AG08395 (cell line): Measurements from ENCODE around the gene MALT1.
"Not testable (repeated sequence)": the region's sequence is repeated elsewhere in the genome, so short reads cannot be mapped to it uniquely, and the experiment has no call there.

Experiments used
- DNase-seq: peaks from one replicate; pipeline ENCODE4 v3.0.0; 2012; ENCODE audit warnings: mixed read lengths, low spot score

The MALT1 gene

DNA sequence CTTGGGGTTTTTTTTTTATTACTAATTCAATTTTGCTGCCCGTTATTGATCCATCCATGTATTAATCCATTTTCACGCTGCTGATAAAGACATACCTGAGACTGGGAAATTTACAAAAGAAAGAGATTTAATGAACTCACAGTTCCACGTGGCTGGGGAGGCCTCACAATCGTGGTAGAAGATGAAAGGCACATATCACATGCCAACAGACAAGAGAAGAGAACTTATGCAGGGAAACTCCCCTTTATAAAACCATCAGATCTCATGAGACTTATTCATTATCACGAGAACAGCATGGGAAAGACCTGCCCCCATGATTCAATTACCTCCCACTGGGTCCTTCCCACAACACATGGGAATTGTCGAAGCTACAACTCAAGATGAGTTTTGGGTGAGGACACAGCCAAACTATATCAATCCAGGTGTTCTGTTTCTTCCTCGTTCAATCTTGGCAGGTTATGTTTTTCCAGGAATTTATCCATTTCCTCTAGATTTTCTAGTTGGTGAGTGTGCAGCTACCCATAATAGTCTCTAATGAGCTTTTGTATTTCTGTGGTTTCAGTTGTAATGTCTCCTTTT, 18.0 kb upstream of the MALT1 start:
- DNase-seq: not testable (repeated sequence)

DNA sequence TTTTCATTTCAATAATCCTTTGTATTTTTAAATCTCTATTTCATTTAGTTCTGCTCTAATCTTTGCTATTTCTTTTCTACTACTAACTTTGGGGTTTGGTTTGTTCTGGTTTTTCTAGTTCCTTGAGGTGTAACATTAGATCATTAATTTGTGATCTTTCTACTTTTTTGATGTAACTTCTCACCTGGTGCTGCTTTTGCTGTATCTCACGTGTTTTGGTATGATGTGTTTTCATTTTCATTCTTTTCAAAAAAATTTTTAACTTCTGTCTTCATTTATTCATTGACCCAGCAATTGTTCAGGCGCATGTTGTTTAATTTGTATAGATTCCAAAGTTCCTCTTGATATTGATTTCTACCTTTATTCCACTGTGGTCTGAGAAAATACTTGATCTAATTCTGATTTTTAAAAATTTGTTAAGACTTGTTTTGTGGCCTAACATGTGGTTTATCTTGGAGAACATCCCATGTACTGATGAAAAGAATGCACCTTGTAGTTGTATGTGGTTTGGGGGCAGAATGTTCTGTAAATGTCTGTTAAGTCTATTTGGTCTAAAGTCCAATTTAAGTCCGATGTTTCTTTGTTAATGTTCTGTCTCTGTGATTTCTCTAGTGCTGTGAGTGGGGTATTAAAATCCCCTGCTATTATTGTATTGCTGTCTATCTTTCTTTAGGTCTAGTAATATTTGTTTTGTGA, 17.3 kb upstream of the MALT1 start:
- DNase-seq: no peak

DNA sequence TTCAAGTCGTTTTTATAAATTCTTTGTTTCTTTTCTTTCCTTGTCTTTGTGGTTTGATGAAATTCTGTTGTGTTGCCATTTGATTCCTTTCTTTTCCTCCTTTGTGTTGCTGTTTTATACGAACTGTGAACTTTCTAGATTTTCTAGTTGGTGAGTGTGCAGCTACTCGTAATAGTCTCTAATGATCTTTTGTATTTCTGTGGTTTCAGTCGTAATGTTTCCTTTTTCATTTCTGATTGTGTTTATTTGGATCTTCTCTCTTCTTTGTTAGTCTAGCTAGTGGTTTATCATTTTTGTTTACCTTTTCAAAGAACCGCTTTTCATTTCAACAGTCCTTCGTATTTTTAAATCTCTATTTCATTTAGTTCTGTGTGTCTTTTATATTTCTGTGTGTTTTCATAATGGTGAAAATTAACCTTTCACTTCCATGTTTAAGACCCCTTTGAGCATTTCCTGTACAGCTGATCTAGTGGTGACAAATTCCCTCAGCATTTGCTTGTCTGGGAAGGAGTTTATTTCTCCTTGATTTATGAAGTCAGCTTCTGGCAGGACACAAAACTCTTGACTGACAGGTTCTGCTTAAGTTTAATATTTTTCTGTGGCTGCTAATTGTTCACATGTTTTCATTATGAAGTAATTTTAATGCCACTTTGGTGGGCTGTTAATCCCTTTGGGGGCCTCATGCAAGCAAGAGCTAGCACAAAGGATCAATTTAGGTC, 16.2 kb upstream of the MALT1 start:
- DNase-seq: no peak

DNA sequence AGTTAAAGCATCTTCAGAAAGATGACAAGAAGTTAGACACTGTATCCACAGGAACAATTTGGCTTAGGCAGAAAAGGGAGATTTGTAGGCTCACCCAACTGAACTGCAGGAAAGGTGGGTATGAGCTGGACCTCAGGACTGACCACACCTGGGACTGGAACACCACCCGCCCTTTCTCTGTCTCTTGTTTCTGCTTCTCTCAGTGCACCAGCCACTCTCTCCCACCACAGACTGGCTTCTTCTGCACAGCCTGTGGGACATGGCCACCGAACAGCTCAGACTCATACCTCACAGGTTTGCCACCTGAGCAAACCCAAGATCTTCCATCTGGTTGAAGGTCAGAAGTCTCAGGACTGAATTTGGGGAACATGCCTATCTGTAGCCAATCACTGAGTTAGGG, 14.2 kb upstream of the MALT1 start:
- DNase-seq: no peak

DNA sequence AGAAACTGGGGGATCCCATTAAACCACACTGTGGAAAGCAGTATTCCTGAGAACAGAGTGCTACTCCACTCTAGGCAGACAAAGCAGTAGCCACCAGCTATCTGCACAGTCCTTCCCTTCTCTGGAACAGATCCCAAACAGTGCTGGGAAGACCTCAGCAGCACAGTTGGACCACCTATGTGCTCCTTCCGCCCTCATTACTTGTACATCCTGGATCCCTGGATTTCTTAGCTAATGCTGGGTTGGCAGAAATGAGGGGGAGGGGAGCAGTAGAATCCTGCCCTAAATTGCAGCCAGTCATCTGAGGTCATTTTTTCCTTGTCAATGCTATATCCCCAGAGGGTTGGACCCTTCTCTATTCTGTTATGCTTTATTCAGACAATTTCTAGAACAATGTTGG, 13.8 kb upstream of the MALT1 start:
- DNase-seq: no peak

DNA sequence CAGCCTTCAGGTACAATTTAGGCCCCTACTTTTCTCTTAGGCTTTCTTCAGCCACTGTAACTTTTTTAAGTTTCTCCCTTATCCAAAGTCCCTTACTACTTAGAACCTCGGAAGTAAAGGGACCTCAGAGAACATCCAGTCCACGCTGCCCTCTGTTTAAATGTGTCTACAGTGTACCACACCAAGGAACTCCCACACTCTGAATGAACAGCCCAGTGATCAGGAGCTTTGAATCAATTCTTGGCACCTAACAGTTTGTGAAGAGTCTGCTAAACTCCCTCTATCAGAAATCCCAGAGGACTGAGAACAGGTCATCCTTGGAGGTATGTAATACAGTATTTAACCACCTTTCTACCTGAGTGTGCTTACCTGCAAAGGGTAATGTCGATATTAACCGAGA, 11.6 kb upstream of the MALT1 start:
- DNase-seq: no peak

DNA sequence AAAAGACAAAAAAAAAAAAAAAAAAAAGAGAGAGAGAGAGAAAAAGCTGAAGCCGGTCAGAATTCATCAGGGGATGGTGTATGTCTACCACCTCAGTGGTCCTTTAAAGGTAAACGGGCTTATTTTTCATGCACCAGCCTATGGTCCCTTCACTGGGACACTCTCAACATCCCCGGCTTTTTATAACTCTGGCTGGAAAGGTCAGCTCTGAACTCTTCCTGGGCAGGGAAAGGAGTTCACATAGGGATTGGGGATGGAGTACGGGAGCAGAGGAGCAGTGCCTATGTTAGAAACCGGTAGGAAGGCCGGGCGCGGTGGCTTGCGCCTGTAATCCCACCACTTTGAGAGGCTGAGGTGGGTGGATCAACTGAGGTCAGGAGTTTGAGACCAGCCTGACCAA, 10.3 kb upstream of the MALT1 start:
- no peak for DNase-seq

DNA sequence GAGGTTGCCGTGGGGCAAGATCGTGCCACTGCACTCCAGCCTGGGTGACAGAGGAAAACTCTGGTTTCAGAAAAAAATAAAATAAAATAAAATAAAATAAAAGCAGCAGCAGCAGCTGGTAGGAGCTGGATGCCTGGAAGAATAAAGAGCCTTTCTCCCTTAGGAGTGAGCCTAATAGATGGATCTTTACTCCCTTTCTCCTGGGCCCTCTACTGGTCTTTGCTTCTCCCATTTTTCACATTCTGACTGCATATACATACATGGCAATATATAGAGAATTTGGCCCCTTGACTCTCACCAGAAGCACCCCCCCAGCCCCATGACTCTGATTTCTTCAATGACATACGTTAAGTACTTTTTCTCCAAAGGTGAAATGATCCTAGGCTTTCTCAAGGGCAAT, 9.8 kb upstream of the MALT1 start:
- DNase-seq: peak; percentile 41

DNA sequence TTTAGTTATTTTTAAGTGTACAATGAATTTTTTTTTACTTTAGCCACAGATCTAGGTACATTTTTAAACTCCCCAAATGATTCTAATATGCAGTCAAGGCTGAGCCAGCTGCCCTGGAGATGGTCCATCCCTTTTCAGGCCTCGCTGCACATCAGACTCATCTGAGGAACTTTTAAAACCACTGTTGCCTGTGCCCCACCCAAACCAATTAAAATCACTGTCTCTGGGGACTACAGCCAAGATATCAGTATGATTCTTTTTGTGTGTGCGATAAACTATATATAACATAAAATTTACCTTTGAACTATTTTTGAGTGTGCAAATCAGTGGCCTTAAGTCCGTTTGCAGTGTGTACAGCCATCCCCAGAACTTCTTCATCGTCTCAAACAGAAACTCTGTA, 9.1 kb upstream of the MALT1 start:
- no peak for DNase-seq

DNA sequence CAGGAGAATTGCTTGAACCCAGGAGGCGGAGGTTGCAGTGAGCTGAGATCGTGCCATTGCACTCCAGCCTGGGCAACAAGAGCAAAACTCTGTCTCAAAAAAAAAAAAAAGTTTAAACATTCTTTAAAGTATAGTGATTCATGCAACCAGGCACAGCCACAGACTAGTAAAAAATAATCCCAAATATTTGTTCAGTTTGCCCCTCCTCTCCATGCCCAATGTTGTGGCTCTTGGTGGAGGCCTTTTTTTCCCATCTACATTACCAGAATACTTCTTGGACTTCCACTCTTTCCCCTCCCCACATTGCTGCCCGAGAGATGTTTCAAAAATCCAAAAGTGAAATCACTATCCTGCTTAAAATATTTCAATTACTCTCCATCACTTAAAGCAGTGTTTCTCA, 5.1 kb upstream of the MALT1 start:
- peak; percentile 28 for DNase-seq

DNA sequence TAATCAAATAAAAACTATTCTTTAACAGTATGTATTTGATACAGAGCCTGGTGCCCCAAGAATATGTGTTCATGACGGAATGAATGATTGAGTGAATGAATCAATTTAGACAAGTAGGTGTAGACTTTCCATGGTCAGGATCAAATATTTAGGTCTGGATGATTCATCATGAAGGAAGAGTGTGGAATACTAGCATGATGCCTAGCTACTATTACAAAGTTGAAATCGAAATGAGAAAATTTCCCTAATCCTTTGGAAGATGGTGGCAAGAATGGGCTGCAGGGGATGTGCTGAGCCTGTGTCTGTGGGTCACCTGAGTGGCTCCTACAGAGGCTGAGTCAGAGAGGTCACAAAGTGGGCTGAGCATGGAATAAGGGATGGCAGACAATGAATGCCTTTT, 3.1 kb upstream of the MALT1 start:
- DNase-seq: no peak

DNA sequence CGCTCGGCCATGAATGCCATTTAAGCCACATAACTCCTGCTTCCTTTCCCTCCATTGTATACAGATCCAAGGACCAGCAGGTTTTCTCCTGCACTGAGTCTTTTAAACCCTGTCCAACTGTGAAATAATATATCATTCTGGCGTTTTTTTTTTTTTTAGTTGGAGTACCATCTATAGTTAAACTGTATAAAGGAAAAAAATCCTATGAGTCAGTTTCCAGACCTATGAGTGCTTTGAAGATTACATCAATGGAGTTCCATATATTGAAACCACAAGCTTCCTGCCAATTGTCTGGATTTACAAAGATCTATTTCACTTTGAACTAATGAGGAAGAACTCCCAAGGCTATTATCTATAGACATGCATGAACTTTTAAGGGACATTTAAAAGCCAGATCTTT, 2.4 kb upstream of the MALT1 start:
- DNase-seq: no peak

DNA sequence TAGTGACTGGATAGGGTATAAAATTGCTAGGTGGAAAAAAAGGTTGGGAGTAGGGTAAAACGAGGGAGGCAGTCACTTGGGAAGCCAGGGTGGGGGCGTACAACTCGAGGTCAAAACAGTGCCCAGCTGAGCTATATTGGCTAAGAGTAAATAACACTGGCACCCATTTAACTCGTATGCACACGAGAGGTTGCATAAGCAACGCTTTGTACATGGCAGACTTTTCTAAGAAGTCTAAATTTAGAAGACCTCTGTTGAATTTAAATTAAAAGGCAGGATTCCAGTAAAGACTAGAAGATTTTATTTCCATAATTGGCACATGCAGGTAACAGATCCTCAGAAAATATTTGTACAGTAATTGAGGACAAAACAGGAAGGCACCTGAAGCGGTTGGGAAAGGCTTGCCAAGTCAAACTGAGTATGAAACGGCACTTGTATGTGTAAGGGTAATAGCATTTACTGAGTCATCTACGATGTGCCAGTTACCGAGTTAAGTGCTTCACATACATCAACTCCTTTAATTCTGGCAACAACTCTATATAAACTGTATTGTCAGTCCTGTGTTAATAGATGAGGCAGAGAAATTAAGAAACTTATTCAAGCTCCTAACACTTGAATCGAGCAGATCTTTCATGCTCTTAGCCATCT, 1.4 kb upstream of the MALT1 start:
- no peak for DNase-seq

DNA sequence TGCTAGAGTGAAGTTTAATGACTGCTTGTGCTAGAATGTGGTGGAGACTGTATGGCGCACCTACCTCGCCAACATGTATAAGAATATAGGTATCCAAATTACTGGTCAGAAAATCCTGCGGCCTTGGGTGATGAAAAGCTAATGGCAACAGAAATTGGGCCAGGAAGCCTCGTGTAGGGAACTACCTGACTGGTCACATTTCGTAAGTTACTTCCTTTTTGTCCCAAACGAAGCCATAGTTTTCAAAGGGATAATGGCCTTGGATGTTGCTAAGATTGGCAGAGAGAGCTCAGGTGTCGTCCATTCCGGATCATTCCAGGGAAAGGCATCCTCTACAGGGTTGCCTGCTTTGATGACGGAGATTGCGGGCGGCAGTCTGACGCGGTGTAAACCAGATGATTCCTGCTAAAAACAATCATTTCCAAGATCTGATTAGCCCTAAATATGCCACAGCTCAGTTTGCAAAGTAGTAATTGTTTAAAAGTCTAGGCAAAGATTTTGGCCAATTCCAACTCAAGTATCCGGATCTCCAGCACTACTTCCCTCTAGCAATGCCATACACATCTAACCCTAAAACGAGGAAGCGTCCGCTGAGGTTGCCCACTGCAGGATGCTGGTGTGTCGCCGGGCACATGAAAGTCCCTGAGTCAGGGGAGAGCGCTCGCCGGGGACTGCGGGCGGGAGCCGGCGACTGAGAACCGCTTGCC, 708 bp upstream of the MALT1 start:
- DNase-seq: no peak

DNA sequence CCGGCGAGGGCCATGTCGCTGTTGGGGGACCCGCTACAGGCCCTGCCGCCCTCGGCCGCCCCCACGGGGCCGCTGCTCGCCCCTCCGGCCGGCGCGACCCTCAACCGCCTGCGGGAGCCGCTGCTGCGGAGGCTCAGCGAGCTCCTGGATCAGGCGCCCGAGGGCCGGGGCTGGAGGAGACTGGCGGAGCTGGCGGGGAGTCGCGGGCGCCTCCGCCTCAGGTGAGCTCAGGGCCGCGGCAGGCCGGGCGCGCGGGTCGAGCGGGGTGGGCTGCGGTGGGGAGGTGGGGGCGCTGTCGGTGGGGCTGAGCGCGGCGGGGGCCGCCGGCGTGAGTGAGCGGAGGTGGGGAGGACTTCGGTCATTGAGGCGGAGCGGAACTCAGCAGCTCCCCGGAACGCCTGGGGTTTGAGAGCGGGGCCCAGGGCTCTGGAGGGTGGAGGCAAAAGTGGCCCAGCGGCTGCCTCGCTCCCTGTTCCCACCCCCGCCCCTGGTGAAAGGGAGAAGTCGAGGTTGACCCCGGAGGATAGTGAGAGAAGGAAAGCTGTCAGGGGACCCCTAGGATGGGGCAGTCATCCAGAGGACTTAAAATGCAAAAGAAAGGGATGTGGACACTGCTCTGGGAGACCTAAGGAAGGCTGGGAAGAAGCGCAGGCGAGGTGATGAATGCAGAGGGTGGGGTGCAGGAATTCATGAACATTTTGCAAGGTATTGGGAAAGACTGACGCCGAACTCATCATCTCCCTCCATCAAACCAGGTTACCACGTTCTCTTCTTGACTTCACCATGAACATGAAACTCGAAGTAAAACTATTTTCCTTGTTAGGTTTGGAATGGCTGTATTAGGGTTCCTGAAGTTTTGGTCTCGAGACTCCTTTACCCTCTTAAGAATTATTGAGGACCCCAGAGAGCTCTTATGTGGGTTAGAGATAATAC, 633 bp downstream of the MALT1 start:
- DNase-seq: peak; percentile 34

DNA sequence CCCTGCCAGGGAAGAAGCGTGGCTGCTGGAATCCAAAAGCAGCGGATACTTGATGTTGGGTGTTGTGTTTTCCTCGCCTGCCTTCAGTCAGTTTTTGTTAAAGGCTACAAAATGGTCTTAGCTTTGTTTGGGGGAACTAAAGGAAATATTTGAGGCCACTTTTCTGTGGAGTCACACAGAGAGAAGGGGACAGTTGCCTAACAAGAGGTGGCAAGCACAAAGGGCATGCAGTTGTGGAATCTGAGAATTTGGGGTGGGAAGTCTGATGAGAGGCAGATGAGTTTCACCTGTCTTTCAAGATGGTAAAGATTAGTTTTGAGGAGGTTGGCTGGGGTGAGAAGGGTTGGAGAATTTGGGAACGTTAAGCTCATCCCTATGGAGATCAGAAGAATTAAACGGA, 2.9 kb downstream of the MALT1 start:
- DNase-seq: no peak

DNA sequence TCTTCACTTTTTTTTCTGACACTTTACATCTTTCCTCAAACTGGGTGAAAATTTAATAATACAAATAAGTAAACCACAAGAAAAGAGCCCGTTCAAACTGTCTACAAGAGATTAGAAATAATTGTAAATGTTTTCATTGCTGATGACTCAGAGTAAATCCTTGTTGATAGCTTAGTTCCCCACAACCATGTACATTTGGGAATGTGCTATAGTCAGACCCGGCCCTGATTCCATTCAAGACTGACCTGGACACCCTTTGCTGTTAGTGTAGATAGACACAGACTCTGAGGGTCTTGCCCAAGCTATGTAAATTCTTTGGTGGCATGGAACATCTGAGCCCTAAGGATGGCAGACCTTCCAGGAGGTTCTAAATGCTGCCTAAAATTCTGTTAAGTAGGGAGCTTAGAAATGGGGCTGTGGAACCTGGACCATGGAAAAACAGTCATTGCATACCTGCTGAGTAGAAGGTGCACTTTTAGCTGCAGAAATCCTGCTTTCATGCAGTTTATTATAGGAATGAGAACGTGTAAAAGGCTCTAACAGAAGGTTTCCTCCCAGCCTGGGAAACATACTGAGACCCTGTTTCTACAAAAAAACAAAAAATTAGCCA, 3.7 kb downstream of the MALT1 start:
- peak; percentile 13 for DNase-seq

DNA sequence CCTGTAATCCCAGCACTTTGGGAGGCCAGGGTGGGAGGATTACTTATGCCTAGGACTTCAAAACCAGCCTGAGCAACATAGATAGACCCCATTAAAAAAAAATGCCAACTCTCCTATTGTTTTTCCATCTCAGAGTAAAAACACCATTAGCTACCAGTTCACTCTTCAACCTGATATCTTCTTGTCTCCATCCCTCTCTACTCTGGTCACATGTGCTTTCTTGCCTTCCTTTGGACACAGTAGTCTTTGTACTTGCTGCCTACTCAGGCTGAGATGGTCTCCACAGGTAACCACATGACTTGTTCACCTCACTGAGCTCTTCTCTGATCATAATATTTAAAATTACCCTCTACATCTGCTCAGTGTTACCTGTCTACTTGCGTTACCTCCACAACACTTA, 5.0 kb downstream of the MALT1 start:
- no peak for DNase-seq

DNA sequence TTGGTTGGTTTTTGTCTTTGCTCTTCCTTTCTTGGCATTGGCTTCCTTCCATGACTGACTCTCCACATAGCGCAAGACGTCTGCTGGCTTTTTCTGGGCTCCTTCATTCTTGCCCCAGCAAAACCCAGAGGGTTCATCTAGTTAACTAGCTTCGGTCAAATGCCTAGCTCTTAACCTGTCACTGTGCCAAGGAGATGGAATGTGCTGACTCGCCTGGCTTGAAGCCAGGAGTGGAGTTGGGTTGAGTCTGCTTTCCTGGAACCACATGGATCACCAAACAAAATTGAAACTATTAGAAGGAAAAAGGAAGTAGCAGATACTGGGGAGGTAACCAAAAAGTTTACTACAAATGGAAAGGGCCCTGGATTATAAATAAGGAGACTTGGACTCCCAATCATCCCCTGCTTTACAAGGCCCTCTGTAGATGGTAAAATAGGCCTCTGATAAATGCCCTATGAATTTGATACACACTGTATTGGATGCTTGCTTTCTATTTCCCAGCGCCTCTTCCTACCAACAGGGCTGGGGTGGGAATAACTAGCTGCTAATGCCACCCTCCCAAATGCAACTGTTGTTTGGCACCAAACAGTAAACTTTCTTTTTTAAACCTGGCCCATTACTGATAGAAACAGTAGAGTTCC, 11.3 kb downstream of the MALT1 start:
- peak; percentile 69 for DNase-seq

DNA sequence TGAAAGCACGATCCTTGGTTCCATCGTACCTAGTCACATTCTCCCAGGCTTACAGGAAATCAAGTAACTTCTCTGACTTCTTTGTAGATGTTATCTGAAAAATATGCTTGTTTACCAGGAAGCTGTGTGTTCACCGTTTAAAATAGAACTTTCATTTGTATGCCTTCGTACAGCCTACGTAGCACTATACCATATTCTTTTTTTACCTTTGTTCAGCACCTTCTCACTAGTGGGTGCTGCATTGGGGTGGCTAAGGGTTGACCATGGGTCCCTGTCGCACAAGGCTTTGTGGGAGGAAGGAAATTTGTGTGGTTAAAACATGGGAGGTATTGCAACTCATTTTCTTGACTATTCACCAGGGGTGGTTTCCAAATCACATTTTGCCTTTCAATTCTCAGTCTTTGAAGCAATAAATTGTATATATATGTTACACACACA, 16.6 kb downstream of the MALT1 start:
- DNase-seq: no peak
